ENCODE data around the gene MGMT.

MGMT gene

GRCh38 chr10:129692695-129693094 is 225.7 kb downstream of the MGMT start:
- DNase-seq (ENCODE audit: low read depth) = no peak

- DNase-seq (ENCODE audit: low read depth) = no peak
These were observed 226.3 kb downstream of the MGMT start for GRCh38 chr10:129693382-129693781.

- no peak for DNase-seq (ENCODE audit: low read depth)
These were observed 227.1 kb downstream of the MGMT start for GRCh38 chr10:129694184-129694583.

GRCh38 chr10:129694691-129695243 is 227.7 kb downstream of the MGMT start:
- no peak for DNase-seq (ENCODE audit: low read depth)

- no peak for DNase-seq (ENCODE audit: low read depth)
These were observed 228.6 kb downstream of the MGMT start for GRCh38 chr10:129695671-129696070.

GRCh38 chr10:129696636-129697035 is 229.6 kb downstream of the MGMT start:
- no peak for DNase-seq (ENCODE audit: low read depth)

- no peak for DNase-seq (ENCODE audit: low read depth)
These were observed 230.6 kb downstream of the MGMT start for GRCh38 chr10:129697463-129698247.

- DNase-seq (ENCODE audit: low read depth) = no peak
These were observed 232.8 kb downstream of the MGMT start for GRCh38 chr10:129699722-129700340.

- DNase-seq (ENCODE audit: low read depth) = no peak
These were observed 235.6 kb downstream of the MGMT start for GRCh38 chr10:129702605-129703004.

GRCh38 chr10:129703287-129704137 is 236.5 kb downstream of the MGMT start:
- no peak for DNase-seq (ENCODE audit: low read depth)

- DNase-seq (ENCODE audit: low read depth) = no peak
These were observed 237.2 kb downstream of the MGMT start for GRCh38 chr10:129704225-129704624.

- DNase-seq (ENCODE audit: low read depth) = no peak
These were observed 237.9 kb downstream of the MGMT start for GRCh38 chr10:129704786-129705525.

GRCh38 chr10:129705676-129706075 is 238.6 kb downstream of the MGMT start:
- no peak for DNase-seq (ENCODE audit: low read depth)

GRCh38 chr10:129706081-129706480 is 239.0 kb downstream of the MGMT start:
- DNase-seq (ENCODE audit: low read depth) = no peak

- no peak for DNase-seq (ENCODE audit: low read depth)
These were observed 239.5 kb downstream of the MGMT start for GRCh38 chr10:129706523-129706922.

GRCh38 chr10:129707406-129708388 is 240.7 kb downstream of the MGMT start:
- DNase-seq (ENCODE audit: low read depth) = no peak

- DNase-seq (ENCODE audit: low read depth) = no peak
These were observed 242.1 kb downstream of the MGMT start for GRCh38 chr10:129709101-129709500.

- DNase-seq (ENCODE audit: low read depth) = no peak
These were observed 242.8 kb downstream of the MGMT start for GRCh38 chr10:129709627-129710509.

GRCh38 chr10:129710510-129710847 is 243.4 kb downstream of the MGMT start:
- no peak for DNase-seq (ENCODE audit: low read depth)

- DNase-seq (ENCODE audit: low read depth) = no peak
These were observed 244.2 kb downstream of the MGMT start for GRCh38 chr10:129711291-129711690.

Data from activated T-cell treated with anti-CD3 and anti-CD28 coated beads for 48 hours (primary cell).